GM21390 (cell line): ENCODE measurements around the gene TMEM192.
"Not testable (repeated sequence)": the region's sequence is repeated elsewhere in the genome, so short reads cannot be mapped to it uniquely, and the experiment has no call there.

Source experiments
- ATAC-seq: cut with Tn5 transposase; IDR thresholded peaks from one replicate; pipeline ENCODE4 v1.9.1; 2021; ENCODE audit not compliant: unreplicated experiment

Gene TMEM192

GRCh38 chr4:165112368-165113121, at the start of gene TMEM192:
Gene TMEM192 (minus strand): TSS chr4:165112860. CDS start chr4:165112773, 87 bp downstream.
- peak; percentile 97 for ATAC-seq

- no peak for ATAC-seq
Observed at GRCh38 chr4:165158762-165159161, 46.1 kb upstream of the TMEM192 start.

- no peak for ATAC-seq
Observed at GRCh38 chr4:165156906-165157305, 44.2 kb upstream of the TMEM192 start.

GRCh38 chr4:165154482-165154881, 41.8 kb upstream of the TMEM192 start:
- no peak for ATAC-seq

- no peak for ATAC-seq
Observed at GRCh38 chr4:165152527-165152926, 39.9 kb upstream of the TMEM192 start.

GRCh38 chr4:165151734-165152133, 39.1 kb upstream of the TMEM192 start:
- ATAC-seq, result no peak

- no peak for ATAC-seq
Observed at GRCh38 chr4:165150545-165150944, 37.9 kb upstream of the TMEM192 start.

GRCh38 chr4:165138843-165139242, 26.2 kb upstream of the TMEM192 start:
- no peak for ATAC-seq

- no peak for ATAC-seq
Observed at GRCh38 chr4:165137205-165137604, 24.5 kb upstream of the TMEM192 start.

GRCh38 chr4:165136529-165136928, 23.9 kb upstream of the TMEM192 start:
- ATAC-seq, result no peak

- no peak for ATAC-seq
Observed at GRCh38 chr4:165133150-165133549, 20.5 kb upstream of the TMEM192 start.

GRCh38 chr4:165131247-165131832, 18.7 kb upstream of the TMEM192 start:
- peak; percentile 89 for ATAC-seq

- ATAC-seq, result no peak
Observed at GRCh38 chr4:165129924-165130323, 17.3 kb upstream of the TMEM192 start.

- not testable (repeated sequence) for ATAC-seq
Observed at GRCh38 chr4:165125869-165126499, 13.3 kb upstream of the TMEM192 start.

- no peak for ATAC-seq
Observed at GRCh38 chr4:165124488-165124887, 11.8 kb upstream of the TMEM192 start.

GRCh38 chr4:165118256-165118909, 5.7 kb upstream of the TMEM192 start:
- ATAC-seq, result peak; percentile 94

- no peak for ATAC-seq
Observed at GRCh38 chr4:165115301-165115700, 2.6 kb upstream of the TMEM192 start.

- ATAC-seq, result no peak
Observed at GRCh38 chr4:165111906-165112367, 723 bp downstream of the TMEM192 start.

GRCh38 chr4:165106518-165106917, 6.1 kb downstream of the TMEM192 start:
- no peak for ATAC-seq

GRCh38 chr4:165101641-165102040, 11.0 kb downstream of the TMEM192 start:
- no peak for ATAC-seq

GRCh38 chr4:165096776-165097175, 15.9 kb downstream of the TMEM192 start:
- ATAC-seq, result no peak
